NB4 (cell line): ENCODE results near the gene PLCH1.

Experiments used
- MYC ChIP-seq: IDR thresholded peaks from 2 replicates; pipeline ENCODE4 v1.6.1; 2011; ENCODE audit warnings: low read depth, low read length
- POLR2A ChIP-seq: IDR thresholded peaks from 2 replicates; pipeline ENCODE4 v1.6.1; 2011; ENCODE audit warnings: mild to moderate bottlenecking; ENCODE audit not compliant: insufficient read length; ENCODE audit errors: extremely low read depth
- TF ChIP-seq, protein P1 (sequence below): IDR thresholded peaks from one replicate; pipeline ENCODE4 v1.5.1; 2012; ENCODE audit warnings: low read depth, low read length
- TF ChIP-seq, protein P2 (sequence below): IDR thresholded peaks from 2 replicates; pipeline ENCODE4 v1.6.1; 2011; ENCODE audit warnings: low read depth, low read length

DNA sequence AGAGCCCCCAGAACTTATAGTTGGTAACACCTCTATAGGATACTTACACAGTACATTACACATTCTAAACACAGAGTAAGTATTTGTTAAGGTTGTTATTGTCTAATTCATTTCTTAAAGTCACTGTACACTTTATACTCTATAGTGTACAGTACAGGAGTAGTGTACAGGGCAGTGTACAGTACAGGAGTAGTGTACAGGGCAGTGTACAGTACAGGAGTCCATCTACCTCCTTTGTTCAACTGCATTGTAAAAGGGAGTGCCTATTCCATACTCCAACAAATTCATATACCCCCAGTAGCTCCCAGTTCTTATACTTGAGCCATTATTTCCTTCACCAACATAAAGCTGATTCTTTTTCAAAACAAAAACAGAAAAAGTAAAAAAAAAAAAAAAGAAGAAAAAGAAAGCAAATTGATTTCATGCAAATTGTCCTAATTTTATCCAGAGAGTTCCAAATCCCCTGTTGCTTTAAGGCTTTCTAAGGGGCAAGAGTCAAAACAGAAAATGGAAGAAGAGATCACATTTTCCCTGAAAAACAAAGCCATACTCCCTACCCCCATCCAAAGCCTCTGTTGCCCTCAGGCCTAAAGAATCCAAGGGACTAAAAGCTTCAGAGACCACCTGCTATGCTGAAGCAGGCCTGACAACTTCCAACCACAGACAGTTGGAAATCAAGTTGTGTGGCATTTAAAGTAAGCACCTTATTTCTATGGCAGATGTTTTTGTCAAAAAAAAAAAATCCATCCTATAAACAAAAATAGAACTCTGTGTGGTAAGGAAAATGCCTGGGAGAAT, 125.6 kb downstream of the PLCH1 start:
- TF ChIP-seq, protein P1, sequence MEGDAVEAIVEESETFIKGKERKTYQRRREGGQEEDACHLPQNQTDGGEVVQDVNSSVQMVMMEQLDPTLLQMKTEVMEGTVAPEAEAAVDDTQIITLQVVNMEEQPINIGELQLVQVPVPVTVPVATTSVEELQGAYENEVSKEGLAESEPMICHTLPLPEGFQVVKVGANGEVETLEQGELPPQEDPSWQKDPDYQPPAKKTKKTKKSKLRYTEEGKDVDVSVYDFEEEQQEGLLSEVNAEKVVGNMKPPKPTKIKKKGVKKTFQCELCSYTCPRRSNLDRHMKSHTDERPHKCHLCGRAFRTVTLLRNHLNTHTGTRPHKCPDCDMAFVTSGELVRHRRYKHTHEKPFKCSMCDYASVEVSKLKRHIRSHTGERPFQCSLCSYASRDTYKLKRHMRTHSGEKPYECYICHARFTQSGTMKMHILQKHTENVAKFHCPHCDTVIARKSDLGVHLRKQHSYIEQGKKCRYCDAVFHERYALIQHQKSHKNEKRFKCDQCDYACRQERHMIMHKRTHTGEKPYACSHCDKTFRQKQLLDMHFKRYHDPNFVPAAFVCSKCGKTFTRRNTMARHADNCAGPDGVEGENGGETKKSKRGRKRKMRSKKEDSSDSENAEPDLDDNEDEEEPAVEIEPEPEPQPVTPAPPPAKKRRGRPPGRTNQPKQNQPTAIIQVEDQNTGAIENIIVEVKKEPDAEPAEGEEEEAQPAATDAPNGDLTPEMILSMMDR: no peak
- TF ChIP-seq POLR2A (no peak), MYC (no peak)
- TF ChIP-seq, protein P2, sequence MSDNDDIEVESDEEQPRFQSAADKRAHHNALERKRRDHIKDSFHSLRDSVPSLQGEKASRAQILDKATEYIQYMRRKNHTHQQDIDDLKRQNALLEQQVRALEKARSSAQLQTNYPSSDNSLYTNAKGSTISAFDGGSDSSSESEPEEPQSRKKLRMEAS: no peak
